ENCODE measurements around the gene C6orf58. TPM values are rescaled to one million over a fixed set of nuclear protein-coding genes. Genes with fewer than 3 reads are reported as not detected.

The C6orf58 gene
- total RNA-seq, 2 experiments from 2014 or later = not detected

- ChIA-PET POLR2A (no interaction called here), CTCF (interaction anchor here (0.6 to 0.7 kb wide), 2 partner anchors 302 to 492 kb away, joined by 3 read pairs; no protein-coding TSS in a partner anchor)
- Mint-ChIP-seq H3K36me3 (no peaks in the 10 kb centered on the region), H3K27ac (no peak overlapping the region), H3K4me3 (no peak overlapping the region), H3K27me3 (no peaks in the 10 kb centered on the region), H3K4me1 (ENCODE audit: low read depth) (no peaks in the 10 kb centered on the region), H3K9me3 (no peaks in the 10 kb centered on the region)
- no peak for DNase-seq
- intact Hi-C loops (cut with micrococcal nuclease) = no loop called here
These were observed 29.2 kb downstream of the C6orf58 start for GRCh38 chr6:127606131-127606562.

GRCh38 chr6:127608554-127609270 lies 31.7 kb downstream of the C6orf58 start:
- CTCF ChIA-PET = no interaction called here

DNA sequence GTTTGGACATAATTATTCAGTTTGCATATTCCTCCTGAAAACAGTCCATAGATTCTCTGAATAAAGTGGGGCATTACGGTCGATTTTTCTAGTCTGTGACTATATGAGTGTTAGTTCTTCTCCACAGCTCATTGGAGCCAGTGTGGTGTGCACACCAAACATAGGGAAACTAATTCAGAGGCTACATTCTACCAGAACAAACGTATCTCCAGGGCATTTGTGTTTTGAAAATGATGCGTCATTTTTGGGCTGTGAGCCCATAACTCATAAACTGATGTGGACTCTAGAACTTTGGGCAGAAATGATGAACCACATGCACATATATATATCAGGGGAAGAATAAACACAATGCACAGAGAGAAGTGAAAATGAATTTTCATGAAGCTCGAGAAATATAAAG lies 41.8 kb downstream of the C6orf58 start:
- ChIA-PET CTCF (no interaction called here), POLR2A (no interaction called here)
- peaks cover 3% of the 10 kb centered on the region for H3K9me3 Mint-ChIP-seq

More at GRCh38 chr6:127608554-127609270, 31.7 kb downstream of the C6orf58 start:
- no peaks in the 10 kb centered on the region for H3K27me3 Mint-ChIP-seq
- no peak overlapping the region for H3K4me3 Mint-ChIP-seq
- POLR2A ChIA-PET = no interaction called here
- H3K36me3 Mint-ChIP-seq = no peaks in the 10 kb centered on the region
- no peaks in the 10 kb centered on the region for H3K9me3 Mint-ChIP-seq
- intact Hi-C loops (cut with micrococcal nuclease) = no loop called here
- H3K27ac Mint-ChIP-seq = no peak overlapping the region
- no peaks in the 10 kb centered on the region for H3K4me1 Mint-ChIP-seq (ENCODE audit: low read depth)
- no peak for DNase-seq

GRCh38 chr6:127630800-127631199 lies 53.8 kb downstream of the C6orf58 start:
- intact Hi-C loops (cut with micrococcal nuclease) = no loop called here
- Mint-ChIP-seq H3K36me3 (no peaks in the 10 kb centered on the region), H3K4me1 (ENCODE audit: low read depth) (no peaks in the 10 kb centered on the region), H3K27me3 (no peaks in the 10 kb centered on the region), H3K4me3 (no peak overlapping the region), H3K27ac (no peak overlapping the region), H3K9me3 (no peaks in the 10 kb centered on the region)
- no peak for DNase-seq
- ChIA-PET CTCF (no interaction called here), POLR2A (no interaction called here)

More for the DNA sequence above, 41.8 kb downstream of the C6orf58 start:
- Mint-ChIP-seq H3K27me3 (no peaks in the 10 kb centered on the region), H3K4me3 (no peak overlapping the region), H3K27ac (no peak overlapping the region), H3K36me3 (no peaks in the 10 kb centered on the region), H3K4me1 (ENCODE audit: low read depth) (no peaks in the 10 kb centered on the region)
- no peak for DNase-seq
- intact Hi-C loops (cut with micrococcal nuclease) = no loop called here

DNA sequence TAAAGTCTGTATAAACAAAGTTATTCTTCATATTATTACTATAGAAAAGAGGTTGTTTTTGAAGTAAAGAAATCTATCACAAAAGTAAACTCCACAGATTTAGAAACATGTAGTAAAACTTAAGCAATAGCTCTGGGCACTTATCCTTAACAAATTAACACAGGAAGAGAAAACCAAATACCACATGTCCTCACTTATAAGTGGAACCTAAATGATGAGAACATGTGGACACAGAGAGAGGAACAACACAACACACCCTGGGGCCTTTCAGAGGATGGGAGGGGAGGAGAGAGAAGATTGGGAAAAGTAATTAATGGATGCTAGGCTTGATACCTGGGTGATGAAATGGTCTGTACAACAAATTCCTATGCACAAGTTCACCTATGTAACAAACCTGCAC lies 57.2 kb downstream of the C6orf58 start:
- no peaks in the 10 kb centered on the region for H3K27me3 Mint-ChIP-seq
- no peak for DNase-seq
- intact Hi-C loops (cut with micrococcal nuclease) = no loop called here
- ChIA-PET CTCF (no interaction called here), POLR2A (no interaction called here)
- H3K4me3 Mint-ChIP-seq = no peak overlapping the region
- H3K9me3 Mint-ChIP-seq = no peaks in the 10 kb centered on the region
- no peaks in the 10 kb centered on the region for H3K4me1 Mint-ChIP-seq (ENCODE audit: low read depth)
- no peak overlapping the region for H3K27ac Mint-ChIP-seq
- no peaks in the 10 kb centered on the region for H3K36me3 Mint-ChIP-seq

DNA sequence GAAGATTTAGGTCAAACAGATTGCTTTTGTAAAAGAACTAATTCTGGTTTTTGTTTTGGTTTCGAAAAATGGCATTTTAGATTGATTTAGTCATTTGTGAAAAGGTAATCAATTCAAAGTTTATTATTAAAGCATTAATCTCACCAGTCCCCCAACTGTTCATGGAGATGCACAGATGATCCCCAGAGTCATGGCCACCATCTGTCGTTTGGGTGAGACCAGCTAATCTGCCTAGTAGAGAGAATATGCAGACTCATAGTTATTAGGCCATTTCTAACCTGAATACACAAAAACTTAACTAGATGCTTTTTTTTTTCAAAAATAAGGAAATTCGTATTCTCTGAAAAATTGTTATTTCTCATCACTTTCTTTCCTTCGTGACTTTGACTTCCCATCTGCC lies 58.1 kb downstream of the C6orf58 start:
- CTCF ChIA-PET = no interaction called here

DNA sequence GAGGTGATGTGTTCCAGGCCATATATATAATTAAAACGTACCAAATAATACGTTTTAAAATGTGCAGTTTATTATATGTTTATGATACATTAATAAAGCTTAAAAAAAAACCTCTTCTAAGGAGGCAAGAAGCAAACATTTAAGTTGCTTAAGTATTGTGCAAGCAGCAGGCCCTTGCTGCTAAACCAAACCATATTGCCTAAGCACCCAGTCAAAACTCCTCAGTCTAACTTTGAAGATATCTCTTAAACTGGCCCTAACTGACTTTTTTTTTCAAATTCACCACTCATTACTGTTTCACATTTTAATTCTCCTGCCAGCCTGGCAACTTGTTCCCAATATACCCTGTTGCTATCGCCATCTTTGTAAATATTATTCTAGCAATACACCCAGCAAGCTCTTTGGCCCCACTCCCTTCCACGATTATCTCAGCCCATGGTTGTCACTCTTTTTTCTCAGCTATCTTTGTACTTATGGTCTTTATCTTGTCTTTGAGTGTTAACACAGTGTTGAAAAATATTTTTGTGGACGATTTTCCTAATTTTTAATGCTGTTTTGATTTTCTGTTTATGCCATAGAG lies 60.9 kb downstream of the C6orf58 start:
- H3K36me3 Mint-ChIP-seq = no peaks in the 10 kb centered on the region
- H3K4me1 Mint-ChIP-seq (ENCODE audit: low read depth) = no peaks in the 10 kb centered on the region
- no peak overlapping the region for H3K27ac Mint-ChIP-seq
- no peaks in the 10 kb centered on the region for H3K9me3 Mint-ChIP-seq
- DNase-seq = no peak
- H3K27me3 Mint-ChIP-seq = no peaks in the 10 kb centered on the region
- intact Hi-C loops (cut with micrococcal nuclease) = loop anchor here (5.0 kb wide), 1 partner anchor 411 kb away; no protein-coding TSS in a partner anchor
- no peak overlapping the region for H3K4me3 Mint-ChIP-seq
- ChIA-PET CTCF (no interaction called here), POLR2A (no interaction called here)

More for the DNA sequence above, 58.1 kb downstream of the C6orf58 start:
- no peak for DNase-seq
- Mint-ChIP-seq H3K36me3 (no peaks in the 10 kb centered on the region), H3K27me3 (no peaks in the 10 kb centered on the region), H3K9me3 (no peaks in the 10 kb centered on the region), H3K27ac (no peak overlapping the region), H3K4me3 (no peak overlapping the region), H3K4me1 (ENCODE audit: low read depth) (no peaks in the 10 kb centered on the region)
- intact Hi-C loops (cut with micrococcal nuclease) = loop anchor here (5.0 kb wide), 1 partner anchor 408 kb away; no protein-coding TSS in a partner anchor
- POLR2A ChIA-PET = no interaction called here

Other genes with a start within 250 kb of the C6orf58 start
- gene ECHDC1, start 233.6 kb upstream of the C6orf58 start, total RNA-seq = 10 to 100 TPM; 42.9 to 43.7 TPM
- 1 to 10 TPM; 6.0 to 6.5 TPM for gene KIAA0408, start 117.8 kb upstream of the C6orf58 start, total RNA-seq